Effector CD8-positive, alpha-beta T cell (primary cell): ENCODE measurements around the gene FAM156A.
"Not testable (repeated sequence)": the region's sequence is repeated elsewhere in the genome, so short reads cannot be mapped to it uniquely, and the experiment has no call there.

Experiments
- DNase-seq: peaks from one replicate; lab custom pipeline; 2025; lab: John Stamatoyannopoulos, UW
- total RNA-seq, 4 experiments: gene quantifications; one replicate each; lab custom pipeline; 2026; lab: John Stamatoyannopoulos, UW

FAM156A gene
- total RNA-seq, result 0.24 to 0.54 (median 0.37) reads per million in 4 experiments

GRCh38 chrX:52958113-52958959 lies at the start of gene FAM156A:
FAM156A (minus strand) TSS chrX:52958518; CDS start chrX:52948588, 9,930 bp downstream.
- not testable (repeated sequence) for DNase-seq

GRCh38 chrX:53005327-53005726 lies 47.0 kb upstream of the FAM156A start:
- DNase-seq, result no peak

GRCh38 chrX:53004811-53005210 lies 46.5 kb upstream of the FAM156A start:
- DNase-seq, result no peak

DNA sequence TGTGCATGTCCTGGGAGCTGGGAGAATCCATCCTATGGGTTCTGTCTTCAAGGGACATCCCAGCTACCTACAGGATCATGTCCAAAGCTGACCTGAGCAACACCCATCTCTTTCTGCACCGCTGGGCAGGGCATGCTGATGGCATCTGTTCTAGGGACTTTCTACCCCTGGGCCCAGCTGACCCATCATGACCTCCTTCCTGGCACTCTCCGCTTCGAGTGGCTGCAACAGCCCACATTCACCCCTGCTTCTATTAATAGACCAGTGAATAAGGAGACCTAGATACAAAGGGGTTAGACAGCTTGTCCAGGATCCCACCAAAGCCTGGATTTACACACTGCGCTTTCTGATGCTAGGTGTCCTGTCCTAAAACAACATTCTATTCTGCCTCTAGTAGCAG lies 45.7 kb upstream of the FAM156A start:
- DNase-seq, result no peak

DNA sequence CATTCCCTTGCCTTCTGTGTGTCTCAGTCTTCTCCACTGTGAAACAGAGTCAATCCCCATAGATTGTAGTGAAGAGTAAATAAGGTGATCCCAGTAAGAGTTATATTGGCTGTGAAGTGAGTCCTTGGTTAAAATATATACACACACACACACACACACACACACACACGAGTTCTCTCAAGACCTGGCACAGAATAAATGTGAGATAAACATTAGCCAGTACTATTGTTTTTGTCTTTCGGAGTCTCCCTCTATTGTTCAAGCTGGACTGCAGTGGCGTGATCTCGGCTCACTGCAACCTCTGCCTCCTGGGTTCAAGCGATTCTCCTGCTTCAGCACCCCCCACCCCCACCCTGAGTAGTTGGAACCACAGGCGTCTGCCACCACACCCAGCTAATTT lies 44.8 kb upstream of the FAM156A start:
- DNase-seq, result no peak

DNA sequence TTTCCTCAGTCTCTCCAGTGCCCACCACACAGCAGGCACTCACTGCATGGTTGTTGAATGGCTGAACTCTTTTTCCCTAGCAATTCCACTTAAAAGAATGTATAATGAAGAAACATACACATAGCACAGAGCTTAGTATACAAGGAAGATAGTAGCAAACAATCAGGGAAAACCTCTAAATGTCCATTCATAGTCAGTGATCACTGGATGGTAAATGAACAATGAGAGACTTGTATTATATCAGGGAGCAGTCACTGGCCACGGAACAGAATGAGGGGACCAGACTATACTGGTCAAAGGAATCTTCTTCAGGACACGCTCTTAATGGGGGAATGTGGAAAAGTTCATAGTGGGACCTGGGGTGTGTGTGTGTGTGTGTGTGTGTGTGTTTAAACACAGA lies 43.6 kb upstream of the FAM156A start:
- DNase-seq, result no peak

GRCh38 chrX:53000447-53001135 lies 42.3 kb upstream of the FAM156A start:
- no peak for DNase-seq

DNA sequence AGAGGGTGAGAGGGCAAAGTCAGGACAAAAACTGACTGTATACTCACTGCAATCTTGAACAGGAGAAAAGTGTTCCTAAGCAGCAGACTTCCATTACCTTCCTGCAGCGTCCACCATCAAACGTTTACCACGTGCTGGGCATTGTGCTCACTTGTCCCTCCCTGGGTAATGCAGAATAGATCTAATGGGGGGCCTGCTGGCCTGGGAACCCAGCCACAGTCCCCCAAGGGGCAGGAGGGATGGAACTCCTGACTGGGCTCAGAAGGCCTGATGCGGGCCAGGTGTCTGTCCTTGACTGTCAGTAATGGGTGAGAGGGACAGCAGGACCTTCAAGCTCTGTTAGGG lies 37.6 kb upstream of the FAM156A start:
- no peak for DNase-seq

DNA sequence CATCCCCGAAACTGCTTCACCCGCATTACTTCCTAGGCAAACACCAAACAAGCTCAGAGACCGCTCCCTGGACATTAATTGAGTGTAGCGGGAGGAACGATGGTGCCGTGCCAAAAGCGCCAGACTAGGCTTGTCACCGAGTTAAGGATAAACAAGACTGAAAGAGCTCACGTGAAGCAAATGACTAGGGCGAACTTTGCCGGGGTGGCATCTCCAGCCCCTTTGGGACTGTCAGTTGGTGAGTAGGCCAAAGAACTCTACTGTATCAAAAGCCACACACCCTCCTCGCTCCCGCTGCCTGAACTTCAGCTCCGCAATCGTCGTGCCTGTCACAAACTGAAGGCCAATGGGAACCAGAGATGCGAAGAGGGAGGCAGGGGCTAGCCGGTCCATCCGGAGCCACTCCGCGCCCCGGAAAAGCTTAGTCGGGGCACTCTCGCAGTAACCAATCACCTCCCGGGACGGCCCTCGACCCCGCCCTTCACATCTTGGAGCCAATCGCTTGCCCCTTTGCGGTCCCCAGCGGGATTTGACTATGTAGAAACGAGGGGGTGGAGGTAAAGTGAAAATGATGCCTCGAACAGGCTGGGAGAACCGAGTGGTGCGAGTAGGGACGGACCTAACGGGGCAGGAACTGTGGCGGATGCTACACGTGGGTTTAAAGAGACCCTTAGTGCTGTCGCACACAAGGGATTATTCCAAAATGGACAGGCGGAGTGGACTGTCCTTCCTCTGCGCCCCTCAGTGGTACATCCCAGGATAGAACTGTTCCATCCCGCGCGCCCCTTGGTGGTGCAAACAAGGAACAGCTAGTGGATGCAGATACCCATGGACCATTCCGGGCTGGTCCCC lies 37.0 kb upstream of the FAM156A start:
- peak; percentile 78 for DNase-seq

GRCh38 chrX:52990848-52991247 lies 32.5 kb upstream of the FAM156A start:
- no peak for DNase-seq

DNA sequence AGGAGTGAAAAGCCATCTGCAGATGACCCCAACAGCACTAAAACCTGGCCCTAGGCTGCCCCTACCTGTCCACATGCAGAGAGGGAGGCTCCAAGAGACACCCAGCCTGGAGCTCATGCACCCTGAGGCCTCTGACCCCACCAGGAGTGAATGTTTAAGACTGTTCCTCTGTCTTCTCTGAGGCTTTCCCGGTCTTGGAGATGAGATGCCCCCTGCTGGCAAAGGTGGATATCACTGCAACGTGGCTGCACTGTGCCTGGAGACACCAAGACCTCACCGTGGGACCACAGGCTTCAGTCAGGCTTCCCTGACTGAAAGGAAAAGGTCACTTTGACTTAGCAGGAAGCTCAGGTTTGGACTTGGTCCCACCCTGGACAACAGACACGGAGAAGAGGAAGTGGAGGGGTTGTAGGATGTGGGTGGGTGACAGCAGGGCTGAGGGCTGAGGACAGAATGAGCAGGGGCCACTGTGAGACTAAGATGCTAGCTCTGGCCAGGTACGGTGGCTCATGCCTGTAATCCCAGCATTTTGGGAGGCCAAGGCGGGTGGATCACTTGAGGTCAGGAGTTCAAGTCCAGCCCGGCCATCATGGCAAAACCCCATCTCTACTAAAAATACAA lies 31.8 kb upstream of the FAM156A start:
- DNase-seq, result peak; percentile 12

- no peak for DNase-seq
Measured at GRCh38 chrX:52988985-52989917, 30.9 kb upstream of the FAM156A start.

DNA sequence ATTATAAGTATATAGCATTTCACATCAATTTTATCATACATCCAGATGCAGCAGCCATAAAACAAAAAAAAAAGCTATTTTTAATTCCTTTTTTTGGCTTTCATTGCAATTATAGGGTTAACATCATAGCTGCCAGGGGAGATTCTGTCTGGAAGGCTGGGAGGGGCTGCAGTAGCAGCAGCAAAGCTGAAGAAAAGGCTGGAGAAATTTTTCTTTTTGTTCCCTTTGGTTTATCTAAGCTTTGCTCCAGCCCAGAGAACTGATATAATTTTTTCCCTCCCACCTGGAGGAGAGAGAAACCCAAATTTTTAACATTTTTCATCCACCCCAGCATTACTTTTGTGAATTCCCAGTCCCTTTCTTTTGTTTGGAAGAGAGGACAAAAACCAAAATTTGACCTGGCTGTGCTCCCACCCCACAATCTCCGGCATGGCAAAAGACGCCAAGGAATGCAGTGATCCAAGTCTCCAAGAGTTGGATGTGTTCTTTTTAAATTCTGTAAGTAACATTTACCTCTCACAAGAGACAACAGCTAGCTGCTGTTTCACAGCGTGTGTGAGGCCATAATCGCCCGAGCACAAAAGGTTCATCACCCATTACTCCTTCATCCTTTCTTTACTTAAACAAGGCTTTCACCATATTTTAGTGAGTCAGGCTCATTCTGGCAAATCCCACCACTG lies 25.1 kb upstream of the FAM156A start:
- DNase-seq, result no peak

- no peak for DNase-seq
Measured at GRCh38 chrX:52979993-52980392, 21.7 kb upstream of the FAM156A start.

DNA sequence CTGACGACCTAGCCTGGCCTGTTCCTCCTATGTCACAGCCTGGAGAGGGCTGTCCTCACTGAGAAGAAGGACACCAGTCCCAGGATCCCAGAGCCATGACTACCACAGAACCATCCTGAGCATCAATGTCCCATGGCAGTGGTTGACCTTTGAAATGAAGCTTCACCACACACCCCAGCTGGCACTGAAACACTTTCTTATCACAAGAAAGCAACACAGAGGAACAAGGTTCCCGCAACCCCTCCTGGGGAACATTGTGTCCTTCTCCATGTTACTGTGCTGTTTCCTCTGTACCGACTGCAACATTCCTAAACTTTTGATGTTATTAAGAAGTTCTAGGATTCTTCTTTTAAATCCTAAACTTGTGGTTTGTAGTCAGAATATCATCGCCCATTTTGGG lies 21.2 kb upstream of the FAM156A start:
- DNase-seq, result no peak

- no peak for DNase-seq
Measured at GRCh38 chrX:52977953-52978352, 19.6 kb upstream of the FAM156A start.

DNA sequence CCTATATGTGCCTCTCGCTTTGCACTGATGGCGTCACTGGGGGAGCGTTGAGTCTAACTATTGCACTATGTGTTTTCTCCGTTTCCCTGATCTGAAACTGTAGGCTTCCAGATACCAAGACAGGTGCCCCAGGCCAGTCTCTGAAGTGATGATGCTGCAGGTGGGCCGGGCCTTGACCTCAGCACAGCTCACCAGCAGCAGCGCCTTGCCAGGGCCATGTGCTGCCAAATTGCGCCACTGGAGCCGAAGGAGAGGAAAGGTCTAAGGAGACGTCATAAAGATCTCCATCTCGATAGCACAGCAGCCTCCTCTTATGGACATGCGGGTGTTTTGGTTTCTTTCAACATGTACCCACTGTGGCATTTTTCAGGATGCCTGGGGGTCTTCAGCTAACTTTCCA lies 17.3 kb upstream of the FAM156A start:
- not testable (repeated sequence) for DNase-seq

GRCh38 chrX:52974336-52974992 lies 16.1 kb upstream of the FAM156A start:
- DNase-seq, result not testable (repeated sequence)

GRCh38 chrX:52967922-52968321 lies 9.6 kb upstream of the FAM156A start:
- not testable (repeated sequence) for DNase-seq
